AG08395 (cell line): ENCODE data around the gene GRIN2A.

ENCODE experiments used
- DNase-seq: peaks from one replicate; pipeline ENCODE4 v3.0.0; 2012; ENCODE audit warnings: mixed read lengths, low spot score

Gene GRIN2A

GRCh38 chr16:10086620-10087019, 95.6 kb downstream of the GRIN2A start:
- DNase-seq = no peak

GRCh38 chr16:10085078-10085798, 97.0 kb downstream of the GRIN2A start:
- no peak for DNase-seq

GRCh38 chr16:10083301-10083700, 98.9 kb downstream of the GRIN2A start:
- no peak for DNase-seq

GRCh38 chr16:10081201-10081940, 100.9 kb downstream of the GRIN2A start:
- DNase-seq = no peak

GRCh38 chr16:10080051-10080772, 102.0 kb downstream of the GRIN2A start:
- DNase-seq = peak; percentile 90

GRCh38 chr16:10078541-10078949, 103.7 kb downstream of the GRIN2A start:
- no peak for DNase-seq

- DNase-seq = no peak
Observed at GRCh38 chr16:10077861-10078260, 104.4 kb downstream of the GRIN2A start.

GRCh38 chr16:10076037-10076436, 106.2 kb downstream of the GRIN2A start:
- no peak for DNase-seq

GRCh38 chr16:10070591-10070990, 111.6 kb downstream of the GRIN2A start:
- no peak for DNase-seq

- no peak for DNase-seq
Observed at GRCh38 chr16:10069374-10069773, 112.9 kb downstream of the GRIN2A start.

- no peak for DNase-seq
Observed at GRCh38 chr16:10067835-10068234, 114.4 kb downstream of the GRIN2A start.

- peak; percentile 31 for DNase-seq
Observed at GRCh38 chr16:10067406-10067805, 114.8 kb downstream of the GRIN2A start.

- DNase-seq = no peak
Observed at GRCh38 chr16:10065019-10065418, 117.2 kb downstream of the GRIN2A start.

- DNase-seq = no peak
Observed at GRCh38 chr16:10048850-10049249, 133.4 kb downstream of the GRIN2A start.

GRCh38 chr16:10045947-10046346, 136.3 kb downstream of the GRIN2A start:
- DNase-seq = no peak

GRCh38 chr16:10045291-10045775, 136.9 kb downstream of the GRIN2A start:
- DNase-seq = no peak

GRCh38 chr16:10040136-10041080, 141.8 kb downstream of the GRIN2A start:
- no peak for DNase-seq

GRCh38 chr16:10039220-10040096, 142.8 kb downstream of the GRIN2A start:
- peak; percentile 22 for DNase-seq

GRCh38 chr16:10037751-10038150, 144.5 kb downstream of the GRIN2A start:
- no peak for DNase-seq

- no peak for DNase-seq
Observed at GRCh38 chr16:10036956-10037355, 145.3 kb downstream of the GRIN2A start.

GRCh38 chr16:10033556-10033955, 148.7 kb downstream of the GRIN2A start:
- DNase-seq = no peak
